Measurements from ENCODE around the gene LRRC66.

Gene LRRC66

DNA sequence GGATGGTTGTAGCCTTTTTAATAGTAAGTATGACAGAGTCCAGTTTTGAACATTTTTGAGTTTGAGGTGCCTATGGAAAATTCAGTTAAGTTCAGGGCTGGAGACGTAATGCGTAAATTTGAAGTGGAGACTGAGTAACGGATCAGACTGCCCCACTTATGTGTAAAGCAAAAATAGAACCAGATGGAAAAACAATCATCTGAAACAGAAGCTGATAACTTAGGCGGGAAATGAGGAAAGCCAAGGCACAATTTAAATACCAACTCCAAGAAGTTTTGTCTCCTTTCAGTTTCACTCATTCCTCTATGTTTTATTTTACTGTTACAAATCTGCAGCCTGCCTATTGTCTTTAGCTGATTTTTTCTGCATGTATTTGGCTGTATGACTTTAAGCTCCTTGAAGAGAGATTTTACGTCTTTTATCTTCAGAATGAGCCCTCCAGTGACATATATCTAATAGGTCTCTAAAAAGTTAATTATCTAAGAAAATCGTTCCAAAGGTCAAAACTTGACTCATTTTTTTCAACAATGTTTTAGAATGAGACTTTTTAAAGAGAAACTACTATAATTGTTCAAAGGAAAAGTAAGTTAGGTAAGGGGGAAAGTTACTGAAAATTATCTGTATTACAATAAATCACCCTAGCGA, 16.8 kb upstream of the LRRC66 start:
- H3K27me3 ChIP-seq (replicated peaks in 2 of 5; ENCODE audit: control insufficient read depth in 4 of 5, insufficient read depth in 5 of 5, low read length in 4 of 5): peaks cover 5 to 62% (median 31%) of the 10 kb centered on the region in 5 experiments
- no peak for DNase-seq
- H3K4me1 ChIP-seq (ENCODE audit: control extremely low read depth in 1 of 4, control insufficient read depth in 4 of 4, insufficient read depth in 4 of 4, low read length in 3 of 4): peaks cover 0 to 10% (median 6%) of the 10 kb centered on the region in 4 experiments
- H3K4me3 ChIP-seq (ENCODE audit: control insufficient read depth in 1 of 7, extremely low read depth in 1 of 7, insufficient read depth in 4 of 7, low read depth in 2 of 7, low read length in 6 of 7): peak overlapping the region in 1 of 7 experiments; percentile 70
- 100% methylated on average over 3 of the region's 7 CpGs for WGBS (ENCODE audit: insufficient coverage)
- no peak overlapping the region for H3K27ac ChIP-seq (ENCODE audit: insufficient read depth in 1 of 2, low read depth in 1 of 2, low read length in 2 of 2, poor library complexity in 1 of 2, severe bottlenecking in 2 of 2)
- ChIA-PET POLR2A (interaction anchor here (0.6 kb wide), 1 partner anchor 954 kb away, joined by 3 read pairs; no protein-coding TSS in a partner anchor), CTCF (no interaction called here)
- peaks cover 0 to 2% (median 0%) of the 10 kb centered on the region in 5 experiments for H3K9me3 ChIP-seq (ENCODE audit: control extremely low read depth in 1 of 5, control insufficient read depth in 4 of 5, insufficient read depth in 2 of 5, low read depth in 1 of 5, low read length in 4 of 5)
- no peaks in the 10 kb centered on the region for H3K36me3 ChIP-seq (ENCODE audit: control insufficient read depth in 4 of 4, insufficient read depth in 4 of 4, low read length in 3 of 4)

DNA sequence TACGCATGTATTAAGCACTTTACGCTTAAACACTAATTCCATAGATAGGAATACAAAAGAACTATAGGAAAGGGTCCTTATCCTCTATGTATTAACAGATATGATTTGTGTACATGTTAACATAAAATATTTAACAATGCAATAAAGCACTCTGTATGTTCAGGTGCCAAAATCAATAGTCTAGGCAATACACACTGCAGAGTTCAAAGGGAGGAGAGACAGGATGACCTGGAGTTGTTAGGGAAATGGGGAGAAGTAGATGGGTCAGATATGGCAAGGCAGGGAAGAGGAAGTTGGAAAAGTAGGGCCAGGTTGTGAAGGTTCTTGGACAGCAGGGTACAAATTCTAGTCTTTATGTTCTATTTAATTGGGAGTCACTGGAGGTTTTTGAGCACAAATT, 15.0 kb upstream of the LRRC66 start:
- ChIA-PET POLR2A (no interaction called here), CTCF (interaction anchor here (0.8 to 1.5 kb wide), 2 partner anchors 9 to 151 kb away, joined by 3 to 5 read pairs; no protein-coding TSS in a partner anchor)
- peaks cover 2 to 44% (median 28%) of the 10 kb centered on the region in 5 experiments for H3K27me3 ChIP-seq (replicated peaks in 2 of 5; ENCODE audit: control insufficient read depth in 4 of 5, insufficient read depth in 5 of 5, low read length in 4 of 5)

DNA sequence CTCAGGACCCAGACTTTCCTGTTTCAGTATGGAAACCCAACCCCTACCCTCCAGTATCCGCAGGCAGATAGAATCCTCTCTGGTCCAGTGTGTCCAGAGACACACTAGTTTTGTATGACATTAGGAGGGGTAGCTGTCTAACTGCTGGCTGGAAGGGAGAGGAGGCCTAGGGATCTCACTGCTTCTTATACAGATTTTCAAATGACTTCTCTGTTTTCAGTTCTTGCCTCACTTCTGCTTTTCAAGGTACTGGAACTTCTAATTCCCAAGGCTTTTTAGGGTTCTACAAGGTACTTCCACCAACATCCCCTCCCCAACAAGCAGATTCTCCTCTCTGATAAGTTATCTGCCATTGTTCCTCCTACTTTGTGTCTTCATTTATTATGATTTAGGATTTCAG, 11.8 kb upstream of the LRRC66 start:
- no peaks in the 10 kb centered on the region for H3K4me1 ChIP-seq (ENCODE audit: control extremely low read depth in 1 of 4, control insufficient read depth in 4 of 4, insufficient read depth in 4 of 4, low read length in 3 of 4)
- peaks cover 1 to 18% (median 11%) of the 10 kb centered on the region in 5 experiments for H3K27me3 ChIP-seq (replicated peaks in 2 of 5; ENCODE audit: control insufficient read depth in 4 of 5, insufficient read depth in 5 of 5, low read length in 4 of 5)
- 100% methylated on average over 1 of the region's 1 CpG for WGBS (ENCODE audit: insufficient coverage)
- ChIA-PET POLR2A (no interaction called here), CTCF (no interaction called here)
- DNase-seq: no peak
- no peak overlapping the region for H3K27ac ChIP-seq (ENCODE audit: insufficient read depth in 1 of 2, low read depth in 1 of 2, low read length in 2 of 2, poor library complexity in 1 of 2, severe bottlenecking in 2 of 2)
- H3K9me3 ChIP-seq (ENCODE audit: control extremely low read depth in 1 of 5, control insufficient read depth in 4 of 5, insufficient read depth in 2 of 5, low read depth in 1 of 5, low read length in 4 of 5): peaks cover 0 to 2% (median 0%) of the 10 kb centered on the region in 5 experiments
- H3K36me3 ChIP-seq (ENCODE audit: control insufficient read depth in 4 of 4, insufficient read depth in 4 of 4, low read length in 3 of 4): no peaks in the 10 kb centered on the region
- H3K4me3 ChIP-seq (ENCODE audit: control insufficient read depth in 1 of 7, extremely low read depth in 1 of 7, insufficient read depth in 4 of 7, low read depth in 2 of 7, low read length in 6 of 7): no peak overlapping the region

More for the DNA sequence above, 15.0 kb upstream of the LRRC66 start:
- H3K36me3 ChIP-seq (ENCODE audit: control insufficient read depth in 4 of 4, insufficient read depth in 4 of 4, low read length in 3 of 4): no peaks in the 10 kb centered on the region
- no peak overlapping the region for H3K4me3 ChIP-seq (ENCODE audit: control insufficient read depth in 1 of 7, extremely low read depth in 1 of 7, insufficient read depth in 4 of 7, low read depth in 2 of 7, low read length in 6 of 7)
- WGBS (ENCODE audit: insufficient coverage): no CpG with 5 or more reads among the region's 2 CpGs
- DNase-seq: no peak
- H3K9me3 ChIP-seq (ENCODE audit: control extremely low read depth in 1 of 5, control insufficient read depth in 4 of 5, insufficient read depth in 2 of 5, low read depth in 1 of 5, low read length in 4 of 5): peaks cover 0 to 2% (median 0%) of the 10 kb centered on the region in 5 experiments
- peaks cover 0 to 10% (median 6%) of the 10 kb centered on the region in 4 experiments for H3K4me1 ChIP-seq (ENCODE audit: control extremely low read depth in 1 of 4, control insufficient read depth in 4 of 4, insufficient read depth in 4 of 4, low read length in 3 of 4)
- H3K27ac ChIP-seq (ENCODE audit: insufficient read depth in 1 of 2, low read depth in 1 of 2, low read length in 2 of 2, poor library complexity in 1 of 2, severe bottlenecking in 2 of 2): no peak overlapping the region

DNA sequence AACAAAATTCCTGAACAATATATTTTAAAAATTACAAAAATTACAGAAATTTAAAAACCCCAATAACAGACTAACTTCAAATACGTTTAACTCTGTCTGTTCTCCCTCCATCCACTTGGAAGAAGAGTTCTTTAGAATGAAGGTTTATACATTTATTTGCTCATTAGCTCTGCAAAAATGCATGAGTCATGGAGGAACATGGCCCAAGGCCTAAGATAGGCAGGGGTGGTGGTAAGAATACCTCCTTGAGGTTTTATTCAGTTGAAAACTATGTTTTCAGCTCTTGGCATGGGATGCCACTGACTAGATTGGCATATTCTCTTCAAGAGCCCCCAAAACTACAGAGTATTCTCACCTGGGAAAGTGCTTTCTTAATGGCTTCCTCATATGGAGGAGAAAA, 8.8 kb upstream of the LRRC66 start:
- ChIA-PET POLR2A (no interaction called here), CTCF (interaction anchor here (1.4 to 1.9 kb wide), 2 partner anchors 142 to 186 kb away, joined by 3 to 5 read pairs; partner anchors contain the start of gene DCUN1D4)
- WGBS (ENCODE audit: insufficient coverage): no CpG with 5 or more reads among the region's 1 CpG
- DNase-seq: peak in 2 of 3 donors; percentile 4 to 22
- H3K27ac ChIP-seq (ENCODE audit: insufficient read depth in 1 of 2, low read depth in 1 of 2, low read length in 2 of 2, poor library complexity in 1 of 2, severe bottlenecking in 2 of 2): no peak overlapping the region
- H3K36me3 ChIP-seq (ENCODE audit: control insufficient read depth in 4 of 4, insufficient read depth in 4 of 4, low read length in 3 of 4): no peaks in the 10 kb centered on the region
- H3K4me3 ChIP-seq (ENCODE audit: control insufficient read depth in 1 of 7, extremely low read depth in 1 of 7, insufficient read depth in 4 of 7, low read depth in 2 of 7, low read length in 6 of 7): no peak overlapping the region
- H3K4me1 ChIP-seq (ENCODE audit: control extremely low read depth in 1 of 4, control insufficient read depth in 4 of 4, insufficient read depth in 4 of 4, low read length in 3 of 4): no peaks in the 10 kb centered on the region
- peaks cover 0 to 2% (median 0%) of the 10 kb centered on the region in 5 experiments for H3K27me3 ChIP-seq (replicated peaks in 2 of 5; ENCODE audit: control insufficient read depth in 4 of 5, insufficient read depth in 5 of 5, low read length in 4 of 5)
- no peaks in the 10 kb centered on the region for H3K9me3 ChIP-seq (ENCODE audit: control extremely low read depth in 1 of 5, control insufficient read depth in 4 of 5, insufficient read depth in 2 of 5, low read depth in 1 of 5, low read length in 4 of 5)

DNA sequence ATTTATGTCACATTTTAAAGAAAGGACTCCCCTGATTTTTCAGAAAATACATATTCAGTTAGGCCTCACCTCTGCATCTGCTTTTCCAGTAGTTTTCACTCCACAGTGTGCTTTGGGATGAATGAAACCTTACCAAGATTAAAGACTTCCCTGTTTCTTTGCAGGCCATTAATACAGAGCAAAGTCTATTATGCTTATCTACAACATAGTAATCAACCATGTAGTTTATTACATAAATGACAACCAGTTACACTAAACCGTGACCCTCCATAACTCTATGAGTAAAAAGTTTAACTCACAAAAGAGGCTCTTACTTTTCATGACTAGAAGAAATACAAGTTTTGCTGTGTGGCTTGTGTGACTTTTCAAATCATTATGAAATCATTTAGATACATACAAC, 2.3 kb downstream of the LRRC66 start:
- CTCF ChIA-PET: no interaction called here
- H3K9me3 ChIP-seq (ENCODE audit: control extremely low read depth in 1 of 5, control insufficient read depth in 4 of 5, insufficient read depth in 2 of 5, low read depth in 1 of 5, low read length in 4 of 5): no peaks in the 10 kb centered on the region
- H3K36me3 ChIP-seq (ENCODE audit: control insufficient read depth in 4 of 4, insufficient read depth in 4 of 4, low read length in 3 of 4): no peaks in the 10 kb centered on the region
- WGBS (ENCODE audit: insufficient coverage): no CpG with 5 or more reads among the region's 1 CpG
- H3K27me3 ChIP-seq (replicated peaks in 2 of 5; ENCODE audit: control insufficient read depth in 4 of 5, insufficient read depth in 5 of 5, low read length in 4 of 5): no peaks in the 10 kb centered on the region
- POLR2A ChIA-PET: no interaction called here
- DNase-seq: no peak
- H3K4me3 ChIP-seq (ENCODE audit: control insufficient read depth in 1 of 7, extremely low read depth in 1 of 7, insufficient read depth in 4 of 7, low read depth in 2 of 7, low read length in 6 of 7): no peak overlapping the region
- H3K4me1 ChIP-seq (ENCODE audit: control extremely low read depth in 1 of 4, control insufficient read depth in 4 of 4, insufficient read depth in 4 of 4, low read length in 3 of 4): peaks cover 0 to 7% (median 6%) of the 10 kb centered on the region in 4 experiments
- no peak overlapping the region for H3K27ac ChIP-seq (ENCODE audit: insufficient read depth in 1 of 2, low read depth in 1 of 2, low read length in 2 of 2, poor library complexity in 1 of 2, severe bottlenecking in 2 of 2)

DNA sequence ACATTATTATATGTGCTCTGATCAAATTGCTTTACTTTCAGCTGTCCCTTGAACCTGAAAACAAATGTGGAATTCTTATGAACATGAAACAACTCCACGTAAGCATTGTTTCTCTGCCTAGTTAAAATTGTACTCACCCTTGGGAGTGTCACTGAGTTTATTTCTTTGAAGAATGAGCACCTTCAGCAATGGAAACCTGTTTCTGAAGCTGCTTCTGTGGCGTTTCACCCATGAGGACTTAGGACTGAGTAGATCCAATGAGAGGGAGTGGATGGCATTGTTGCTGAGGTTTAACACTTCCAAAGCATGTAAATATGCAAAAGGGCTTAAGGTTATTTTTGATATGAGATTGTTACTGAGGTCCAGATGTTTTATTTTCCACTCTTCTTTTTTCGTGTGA, 3.2 kb downstream of the LRRC66 start:
- Histone ChIP-seq H3K4me1 (ENCODE audit: control extremely low read depth in 1 of 4, control insufficient read depth in 4 of 4, insufficient read depth in 4 of 4, low read length in 3 of 4) (peaks cover 0 to 7% (median 6%) of the 10 kb centered on the region in 4 experiments), H3K27ac (ENCODE audit: insufficient read depth in 1 of 2, low read depth in 1 of 2, low read length in 2 of 2, poor library complexity in 1 of 2, severe bottlenecking in 2 of 2) (no peak overlapping the region), H3K4me3 (ENCODE audit: control insufficient read depth in 1 of 7, extremely low read depth in 1 of 7, insufficient read depth in 4 of 7, low read depth in 2 of 7, low read length in 6 of 7) (no peak overlapping the region), H3K27me3 (replicated peaks in 2 of 5; ENCODE audit: control insufficient read depth in 4 of 5, insufficient read depth in 5 of 5, low read length in 4 of 5) (no peaks in the 10 kb centered on the region), H3K36me3 (ENCODE audit: control insufficient read depth in 4 of 4, insufficient read depth in 4 of 4, low read length in 3 of 4) (no peaks in the 10 kb centered on the region), H3K9me3 (ENCODE audit: control extremely low read depth in 1 of 5, control insufficient read depth in 4 of 5, insufficient read depth in 2 of 5, low read depth in 1 of 5, low read length in 4 of 5) (no peaks in the 10 kb centered on the region)
- CTCF ChIA-PET: no interaction called here
- no peak for DNase-seq
- WGBS (ENCODE audit: insufficient coverage): 95% methylated on average over 2 of the region's 3 CpGs
- POLR2A ChIA-PET: no interaction called here

DNA sequence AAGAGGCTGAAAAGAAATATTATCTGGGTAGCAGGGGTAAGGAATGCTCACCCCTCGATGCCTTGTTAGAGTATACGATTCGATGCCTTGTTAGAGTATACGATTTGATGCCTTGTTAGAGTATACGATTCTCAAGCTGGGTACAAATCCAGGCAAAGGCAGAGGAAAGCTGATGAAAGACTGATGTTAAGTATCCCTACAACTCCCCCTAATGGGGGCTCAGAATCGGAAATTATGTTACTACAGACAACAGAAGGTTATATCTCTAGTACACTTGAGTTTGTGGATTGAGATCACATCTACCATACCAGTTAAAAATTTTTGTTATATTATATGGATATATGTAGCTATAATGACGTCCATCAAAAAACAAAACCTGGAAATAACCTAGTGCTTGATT, 4.8 kb downstream of the LRRC66 start:
- Histone ChIP-seq H3K27me3 (replicated peaks in 2 of 5; ENCODE audit: control insufficient read depth in 4 of 5, insufficient read depth in 5 of 5, low read length in 4 of 5) (no peaks in the 10 kb centered on the region), H3K36me3 (ENCODE audit: control insufficient read depth in 4 of 4, insufficient read depth in 4 of 4, low read length in 3 of 4) (no peaks in the 10 kb centered on the region), H3K9me3 (ENCODE audit: control extremely low read depth in 1 of 5, control insufficient read depth in 4 of 5, insufficient read depth in 2 of 5, low read depth in 1 of 5, low read length in 4 of 5) (no peaks in the 10 kb centered on the region), H3K4me1 (ENCODE audit: control extremely low read depth in 1 of 4, control insufficient read depth in 4 of 4, insufficient read depth in 4 of 4, low read length in 3 of 4) (peaks cover 0 to 7% (median 6%) of the 10 kb centered on the region in 4 experiments), H3K27ac (ENCODE audit: insufficient read depth in 1 of 2, low read depth in 1 of 2, low read length in 2 of 2, poor library complexity in 1 of 2, severe bottlenecking in 2 of 2) (no peak overlapping the region), H3K4me3 (ENCODE audit: control insufficient read depth in 1 of 7, extremely low read depth in 1 of 7, insufficient read depth in 4 of 7, low read depth in 2 of 7, low read length in 6 of 7) (no peak overlapping the region)
- ChIA-PET CTCF (interaction anchor here (0.9 to 1.4 kb wide), 3 partner anchors 117 to 180 kb away, joined by 3 to 4 read pairs (median 4); no protein-coding TSS in a partner anchor), POLR2A (no interaction called here)
- 73% methylated on average over 5 of the region's 7 CpGs for WGBS (ENCODE audit: insufficient coverage)
- DNase-seq: peak; percentile 24 to 28 (median 25)
